ENCODE measurements around the gene LMO1.

- TF ChIP-seq GABPB2 (CRISPR knock-in tag; conservative IDR thresholded peaks at IDR 0.05) (no peak), FIP1L1 (IDR thresholded peaks at IDR 0.05; ENCODE audit: low read depth, low read length, poor library complexity, severe bottlenecking) (no peak), EZH2 (IDR thresholded peaks at IDR 0.05; ENCODE audit: borderline replicate concordance, low read depth, low read length) (no peak), KLF1 (tag; IDR thresholded peaks at IDR 0.05) (no peak), LEF1 (IDR thresholded peaks at IDR 0.05) (no peak)
Observed at GRCh38 chr11:8223513-8223900, 40.2 kb downstream of the LMO1 start.
